K562 (cell line): ENCODE results near the gene LMF2. TPM values are rescaled to one million over a fixed set of nuclear protein-coding genes. Genes with fewer than 3 reads are reported as not detected.

Source experiments
- ARHGAP35 ChIP-seq: fragments of 450-650 bp; IDR thresholded peaks from 2 replicates; pipeline ENCODE4 v1.6.1; 2018; ENCODE audit not compliant: partially characterized antibody
- ATF7 ChIP-seq: fragments of 450-650 bp; IDR thresholded peaks from 2 replicates; pipeline ENCODE4 v1.7.1; 2014; ENCODE audit warnings: mild to moderate bottlenecking, moderate library complexity
- BCOR ChIP-seq: fragments of 450-650 bp; IDR thresholded peaks from 2 replicates; pipeline ENCODE4 v1.6.1; 2016
- FOS ChIP-seq: IDR thresholded peaks from 3 replicates; pipeline ENCODE4 v1.6.1; 2011; ENCODE audit not compliant: insufficient read length; ENCODE audit errors: extremely low read depth
- KAT8 ChIP-seq: fragments of 450-650 bp; IDR thresholded peaks from 2 replicates; pipeline ENCODE4 v1.6.1; 2016; ENCODE audit warnings: low read depth, mild to moderate bottlenecking
- MTA1 ChIP-seq: fragments of 450-650 bp; IDR thresholded peaks from 2 replicates; pipeline ENCODE4 v1.6.1; 2017; ENCODE audit warnings: borderline replicate concordance
- PTBP1 ChIP-seq: fragments of 200-400 bp; formaldehyde crosslinking; IDR thresholded peaks from 2 replicates; pipeline ENCODE4 v1.6.1; 2017; ENCODE audit warnings: low read depth, low read length
- TEAD4 ChIP-seq, 2 experiments: sonication (generic) in 1 of 2; formaldehyde crosslinking in 1 of 2; IDR thresholded peaks; 2 replicates each; pipeline versions ENCODE4 v1.6.1 to v1.8.0; 2012 to 2022; ENCODE audit warnings: borderline replicate concordance in 1 of 2, inconsistent platforms in 1 of 2, low read length in 1 of 2, mild to moderate bottlenecking in 1 of 2, missing genetic modification reagents in 1 of 2
- XRCC3 ChIP-seq: fragments of 450-650 bp; IDR thresholded peaks from 2 replicates; pipeline ENCODE4 v1.6.1; 2017; ENCODE audit warnings: mild to moderate bottlenecking, moderate library complexity
- ZC3H8 ChIP-seq: fragments of 450-650 bp; IDR thresholded peaks from 2 replicates; pipeline ENCODE4 v1.6.1; 2017
- ZNF41 ChIP-seq: fragments of 250-450 bp; sonication (Bioruptor Pico); conservative IDR thresholded peaks from 2 replicates; pipeline ENCODE4 v1.4.0; 2020; ENCODE audit warnings: mild to moderate bottlenecking
- ZNF586 ChIP-seq: fragments of 450-650 bp; formaldehyde crosslinking; conservative IDR thresholded peaks from 2 replicates; pipeline ENCODE4 v1.4.0; 2020; ENCODE audit warnings: mild to moderate bottlenecking, moderate library complexity
- ZNF644 ChIP-seq: fragments of 200-800 bp; sonication (Bioruptor generic); IDR thresholded peaks from 2 replicates; pipeline ENCODE4 v1.6.1; 2016; ENCODE audit warnings: low read depth, missing genetic modification characterization, missing compliant biosample characterization
- ZNF696 ChIP-seq: fragments of 250-450 bp; sonication (Bioruptor Pico); conservative IDR thresholded peaks from 2 replicates; pipeline ENCODE4 v1.4.0; 2020; ENCODE audit warnings: mild to moderate bottlenecking, moderate library complexity
- polyA plus RNA-seq, 8 experiments: library from polyadenylated mRNA; depleted of rRNA in 4 of 8; stranded (reverse) in 5 of 8; unstranded in 3 of 8; fragments of >200 nt; fragmentation: Nextera tagmentation in 2 of 8; fragmentation: Illumina TruSeq in 1 of 8; extraction: Ambion mirVana in 2 of 8; extraction: Trizol in 1 of 8; gene quantifications; 2 replicates each; pipeline versions ENCODE4 v1.2.1 to v1.2.3, GENCODE V29; 2011 to 2014; ENCODE audit warnings: inconsistent platforms in 1 of 8, missing spikeins in 1 of 8
- total RNA-seq, 7 experiments: library from RNA; depleted of rRNA in 6 of 7; stranded (reverse); fragments of >200 nt in 6 of 7; fragmentation: Illumina TruSeq in 2 of 7; extraction: Trizol in 2 of 7; gene quantifications; 2 replicates each; pipeline versions ENCODE4 v1.2.1 to v1.2.3, GENCODE V29; 2011 to 2021; ENCODE audit warnings: low replicate concordance in 1 of 7
- TF ChIP-seq, protein P1 (sequence below): fragments of 250-450 bp; sonication (Bioruptor Pico); IDR thresholded peaks from 2 replicates; pipeline ENCODE4 v1.4.0; 2020
- TF ChIP-seq, protein P2 (sequence below): fragments of 250-450 bp; sonication (Bioruptor Pico); IDR thresholded peaks from 2 replicates; pipeline ENCODE4 v1.5.0; 2021
- TF ChIP-seq, protein P3 (sequence below): fragments of 250-450 bp; sonication (Bioruptor Pico); IDR thresholded peaks from 2 replicates; pipeline ENCODE4 v1.5.1; 2021; ENCODE audit warnings: mild to moderate bottlenecking
- TF ChIP-seq, protein P4 (sequence below): fragments of 250-450 bp; sonication (Bioruptor Pico); IDR thresholded peaks from 2 replicates; pipeline ENCODE4 v1.9.0; 2021; ENCODE audit warnings: mild to moderate bottlenecking
- TF ChIP-seq, protein P5 (sequence below): fragments of 450-650 bp; formaldehyde crosslinking; IDR thresholded peaks from 2 replicates; pipeline ENCODE4 v1.4.0; 2020; ENCODE audit warnings: mild to moderate bottlenecking, moderate library complexity

LMF2 gene
- total and polyA plus RNA-seq, 9 of the 15 experiments (the other 6 are each of a cell fraction or from before 2014, with no cell fraction given), result 0.08 to 37.1 (median 7.6) TPM

DNA sequence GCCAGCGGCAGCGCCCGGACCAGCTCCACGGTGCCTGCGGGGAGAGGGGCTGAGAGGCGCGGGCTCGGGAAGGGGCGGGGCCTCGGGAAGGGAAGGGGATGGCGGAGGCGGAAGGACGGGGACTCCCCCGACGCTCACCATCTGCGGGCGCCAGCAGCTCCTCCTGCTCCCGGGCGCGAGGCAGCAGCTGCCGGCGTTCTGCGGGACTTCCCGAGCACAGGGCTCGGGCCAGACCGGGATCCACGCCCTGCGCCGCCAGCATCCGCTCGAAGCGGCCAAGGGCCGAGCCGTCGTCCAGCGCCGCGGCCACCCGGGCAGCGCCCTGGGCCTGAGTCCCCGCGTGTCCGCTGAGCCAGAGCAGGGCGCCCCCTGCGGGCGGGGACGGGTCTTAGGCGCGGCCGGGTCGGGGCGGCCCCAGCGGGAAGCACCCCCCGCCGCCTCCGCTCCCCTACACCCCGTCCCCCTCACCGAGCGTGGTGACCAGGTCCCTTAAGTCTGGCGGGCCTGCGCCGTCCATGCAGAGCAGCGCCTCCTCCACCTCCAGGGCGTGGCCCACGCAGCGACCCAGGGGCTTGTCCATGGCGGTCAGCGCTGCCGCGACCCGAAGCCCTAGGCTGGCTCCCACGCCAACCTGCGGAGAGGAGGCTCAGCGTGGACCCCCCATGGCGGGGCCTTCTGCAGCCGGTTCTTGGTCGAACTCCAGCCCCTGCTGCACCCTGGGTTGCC, 18.8 kb upstream of the LMF2 start (continued):
- TF ChIP-seq, protein P1, sequence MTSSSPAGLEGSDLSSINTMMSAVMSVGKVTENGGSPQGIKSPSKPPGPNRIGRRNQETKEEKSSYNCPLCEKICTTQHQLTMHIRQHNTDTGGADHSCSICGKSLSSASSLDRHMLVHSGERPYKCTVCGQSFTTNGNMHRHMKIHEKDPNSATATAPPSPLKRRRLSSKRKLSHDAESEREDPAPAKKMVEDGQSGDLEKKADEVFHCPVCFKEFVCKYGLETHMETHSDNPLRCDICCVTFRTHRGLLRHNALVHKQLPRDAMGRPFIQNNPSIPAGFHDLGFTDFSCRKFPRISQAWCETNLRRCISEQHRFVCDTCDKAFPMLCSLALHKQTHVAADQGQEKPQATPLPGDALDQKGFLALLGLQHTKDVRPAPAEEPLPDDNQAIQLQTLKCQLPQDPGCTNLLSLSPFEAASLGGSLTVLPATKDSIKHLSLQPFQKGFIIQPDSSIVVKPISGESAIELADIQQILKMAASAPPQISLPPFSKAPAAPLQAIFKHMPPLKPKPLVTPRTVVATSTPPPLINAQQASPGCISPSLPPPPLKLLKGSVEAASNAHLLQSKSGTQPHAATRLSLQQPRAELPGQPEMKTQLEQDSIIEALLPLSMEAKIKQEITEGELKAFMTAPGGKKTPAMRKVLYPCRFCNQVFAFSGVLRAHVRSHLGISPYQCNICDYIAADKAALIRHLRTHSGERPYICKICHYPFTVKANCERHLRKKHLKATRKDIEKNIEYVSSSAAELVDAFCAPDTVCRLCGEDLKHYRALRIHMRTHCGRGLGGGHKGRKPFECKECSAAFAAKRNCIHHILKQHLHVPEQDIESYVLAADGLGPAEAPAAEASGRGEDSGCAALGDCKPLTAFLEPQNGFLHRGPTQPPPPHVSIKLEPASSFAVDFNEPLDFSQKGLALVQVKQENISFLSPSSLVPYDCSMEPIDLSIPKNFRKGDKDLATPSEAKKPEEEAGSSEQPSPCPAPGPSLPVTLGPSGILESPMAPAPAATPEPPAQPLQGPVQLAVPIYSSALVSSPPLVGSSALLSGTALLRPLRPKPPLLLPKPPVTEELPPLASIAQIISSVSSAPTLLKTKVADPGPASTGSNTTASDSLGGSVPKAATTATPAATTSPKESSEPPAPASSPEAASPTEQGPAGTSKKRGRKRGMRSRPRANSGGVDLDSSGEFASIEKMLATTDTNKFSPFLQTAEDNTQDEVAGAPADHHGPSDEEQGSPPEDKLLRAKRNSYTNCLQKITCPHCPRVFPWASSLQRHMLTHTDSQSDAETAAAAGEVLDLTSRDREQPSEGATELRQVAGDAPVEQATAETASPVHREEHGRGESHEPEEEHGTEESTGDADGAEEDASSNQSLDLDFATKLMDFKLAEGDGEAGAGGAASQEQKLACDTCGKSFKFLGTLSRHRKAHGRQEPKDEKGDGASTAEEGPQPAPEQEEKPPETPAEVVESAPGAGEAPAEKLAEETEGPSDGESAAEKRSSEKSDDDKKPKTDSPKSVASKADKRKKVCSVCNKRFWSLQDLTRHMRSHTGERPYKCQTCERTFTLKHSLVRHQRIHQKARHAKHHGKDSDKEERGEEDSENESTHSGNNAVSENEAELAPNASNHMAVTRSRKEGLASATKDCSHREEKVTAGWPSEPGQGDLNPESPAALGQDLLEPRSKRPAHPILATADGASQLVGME, result 0 out of 2 replicates have a peak, but pooled peaks have one; percentile 18
- TF ChIP-seq ZNF644 (tag) (no peak), ZC3H8 (no peak), ZNF586 (CRISPR knock-in tag) (no peak), ARHGAP35 (no peak), BCOR (no peak), ZNF696 (no peak), MTA1 (no peak), ATF7 (no peak; the same call in 1 of the 2 replicates), XRCC3 (no peak), KAT8 (no peak), PTBP1 (0 out of 2 replicates have a peak, but pooled peaks have one; percentile 19), FOS (no peak), TEAD4 (IDR thresholded peaks at IDR 0.05; ENCODE audit: low read length) (no peak), TEAD4 (CRISPR knock-in tag; IDR thresholded peaks at IDR 0.05; ENCODE audit: borderline replicate concordance) (no peak), ZNF41 (CRISPR knock-in tag) (no peak)
- TF ChIP-seq, protein P2, sequence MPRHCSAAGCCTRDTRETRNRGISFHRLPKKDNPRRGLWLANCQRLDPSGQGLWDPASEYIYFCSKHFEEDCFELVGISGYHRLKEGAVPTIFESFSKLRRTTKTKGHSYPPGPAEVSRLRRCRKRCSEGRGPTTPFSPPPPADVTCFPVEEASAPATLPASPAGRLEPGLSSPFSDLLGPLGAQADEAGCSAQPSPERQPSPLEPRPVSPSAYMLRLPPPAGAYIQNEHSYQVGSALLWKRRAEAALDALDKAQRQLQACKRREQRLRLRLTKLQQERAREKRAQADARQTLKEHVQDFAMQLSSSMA (CRISPR knock-in tag), result 0 out of 2 replicates have a peak, but pooled peaks have one; percentile 43
- TF ChIP-seq, protein P3, sequence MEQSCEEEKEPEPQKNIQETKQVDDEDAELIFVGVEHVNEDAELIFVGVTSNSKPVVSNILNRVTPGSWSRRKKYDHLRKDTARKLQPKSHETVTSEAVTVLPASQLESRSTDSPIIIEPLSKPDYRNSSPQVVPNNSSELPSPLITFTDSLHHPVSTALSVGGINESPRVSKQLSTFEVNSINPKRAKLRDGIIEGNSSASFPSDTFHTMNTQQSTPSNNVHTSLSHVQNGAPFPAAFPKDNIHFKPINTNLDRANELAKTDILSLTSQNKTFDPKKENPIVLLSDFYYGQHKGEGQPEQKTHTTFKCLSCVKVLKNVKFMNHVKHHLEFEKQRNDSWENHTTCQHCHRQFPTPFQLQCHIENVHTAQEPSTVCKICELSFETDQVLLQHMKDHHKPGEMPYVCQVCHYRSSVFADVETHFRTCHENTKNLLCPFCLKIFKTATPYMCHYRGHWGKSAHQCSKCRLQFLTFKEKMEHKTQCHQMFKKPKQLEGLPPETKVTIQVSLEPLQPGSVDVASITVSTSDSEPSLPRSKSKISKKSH (CRISPR knock-in tag), result no peak
- TF ChIP-seq, protein P4, sequence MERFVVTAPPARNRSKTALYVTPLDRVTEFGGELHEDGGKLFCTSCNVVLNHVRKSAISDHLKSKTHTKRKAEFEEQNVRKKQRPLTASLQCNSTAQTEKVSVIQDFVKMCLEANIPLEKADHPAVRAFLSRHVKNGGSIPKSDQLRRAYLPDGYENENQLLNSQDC (CRISPR knock-in tag), result no peak
- TF ChIP-seq, protein P5, sequence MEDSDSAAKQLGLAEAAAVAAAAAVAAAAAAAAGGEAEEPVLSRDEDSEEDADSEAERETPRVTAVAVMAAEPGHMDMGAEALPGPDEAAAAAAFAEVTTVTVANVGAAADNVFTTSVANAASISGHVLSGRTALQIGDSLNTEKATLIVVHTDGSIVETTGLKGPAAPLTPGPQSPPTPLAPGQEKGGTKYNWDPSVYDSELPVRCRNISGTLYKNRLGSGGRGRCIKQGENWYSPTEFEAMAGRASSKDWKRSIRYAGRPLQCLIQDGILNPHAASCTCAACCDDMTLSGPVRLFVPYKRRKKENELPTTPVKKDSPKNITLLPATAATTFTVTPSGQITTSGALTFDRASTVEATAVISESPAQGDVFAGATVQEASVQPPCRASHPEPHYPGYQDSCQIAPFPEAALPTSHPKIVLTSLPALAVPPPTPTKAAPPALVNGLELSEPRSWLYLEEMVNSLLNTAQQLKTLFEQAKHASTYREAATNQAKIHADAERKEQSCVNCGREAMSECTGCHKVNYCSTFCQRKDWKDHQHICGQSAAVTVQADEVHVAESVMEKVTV (CRISPR knock-in tag), result no peak
